ENCODE results near the gene OR9Q1.

The OR9Q1 gene

GRCh38 chr11:58216476-58216875 is 192.8 kb downstream of the OR9Q1 start:
- no peak overlapping the region for H3K4me3 ChIP-seq (ENCODE audit: low read depth, low read length)
- DNase-seq (ENCODE audit: low read depth) = no peak
- TF ChIP-seq POLR2A (IDR thresholded peaks at IDR 0.05; ENCODE audit: extremely low read depth, insufficient read length) = no peak
- no peak for TF ChIP-seq MYC (IDR thresholded peaks at IDR 0.05; ENCODE audit: low read depth, low read length)
- no peak for TF ChIP-seq CTCF (IDR thresholded peaks at IDR 0.05; ENCODE audit: low read depth, low read length)
- TF ChIP-seq MAX (IDR thresholded peaks at IDR 0.05; ENCODE audit: low read depth, low read length) = no peak

DNA sequence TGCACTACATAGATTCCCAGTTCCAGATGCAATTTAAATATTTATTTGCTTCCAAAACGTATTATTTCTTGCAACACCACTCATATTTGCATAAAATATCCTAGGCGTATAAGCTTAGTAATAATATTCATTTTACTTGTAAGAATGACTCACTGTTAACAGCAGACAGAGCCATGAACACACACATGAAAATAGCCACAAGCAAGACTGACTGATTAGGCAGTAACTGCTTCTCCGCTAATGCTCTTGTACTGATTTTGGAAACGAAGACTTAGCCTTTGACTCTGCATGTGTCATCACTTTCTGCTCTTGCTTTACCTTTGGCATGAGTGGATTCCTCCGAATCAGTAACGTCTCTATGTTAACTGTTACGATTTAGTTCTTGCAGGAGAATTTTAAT is 199.0 kb downstream of the OR9Q1 start:
- DNase-seq (ENCODE audit: low read depth) = no peak

GRCh38 chr11:58227956-58228615 is 204.4 kb downstream of the OR9Q1 start:
- no peak for TF ChIP-seq CTCF (IDR thresholded peaks at IDR 0.05; ENCODE audit: low read depth, low read length)
- TF ChIP-seq MYC (IDR thresholded peaks at IDR 0.05; ENCODE audit: low read depth, low read length) = no peak
- TF ChIP-seq MAX (IDR thresholded peaks at IDR 0.05; ENCODE audit: low read depth, low read length) = no peak
- no peak for TF ChIP-seq POLR2A (IDR thresholded peaks at IDR 0.05; ENCODE audit: extremely low read depth, insufficient read length)
- no peak for DNase-seq (ENCODE audit: low read depth)
- no peak overlapping the region for H3K4me3 ChIP-seq (ENCODE audit: low read depth, low read length)

More for the DNA sequence above, 199.0 kb downstream of the OR9Q1 start:
- H3K4me3 ChIP-seq (ENCODE audit: low read depth, low read length) = no peak overlapping the region
- TF ChIP-seq MYC (IDR thresholded peaks at IDR 0.05; ENCODE audit: low read depth, low read length) = no peak
- TF ChIP-seq CTCF (IDR thresholded peaks at IDR 0.05; ENCODE audit: low read depth, low read length) = no peak
- no peak for TF ChIP-seq POLR2A (IDR thresholded peaks at IDR 0.05; ENCODE audit: extremely low read depth, insufficient read length)
- TF ChIP-seq MAX (IDR thresholded peaks at IDR 0.05; ENCODE audit: low read depth, low read length) = no peak

Measured in NB4 (cell line).